D721Med (cell line): ENCODE measurements around the gene ACTC1.
"Not testable (repeated sequence)": the region's sequence is repeated elsewhere in the genome, so short reads cannot be mapped to it uniquely, and the experiment has no call there.

ENCODE experiments used
- DNase-seq: peaks from one replicate; pipeline ENCODE4 v3.0.0; 2011; ENCODE audit warnings: low spot score; ENCODE audit not compliant: insufficient read length
- FAIRE-seq: peaks from 2 replicates; lab custom pipeline; 2011; peaks lifted over from hg19 to GRCh38; lab: Jason Lieb, UNC
- CTCF ChIP-seq: IDR thresholded peaks from 2 replicates; pipeline ENCODE4 v1.5.1; 2012; ENCODE audit warnings: mild to moderate bottlenecking, control low read depth; ENCODE audit not compliant: insufficient read depth; ENCODE audit errors: missing control alignments

The ACTC1 gene

GRCh38 chr15:34820110-34820509, 24.8 kb upstream of the ACTC1 start:
- FAIRE-seq = no peak
- DNase-seq = no peak
- TF ChIP-seq CTCF = no peak

- no peak for TF ChIP-seq CTCF
- FAIRE-seq (no peak), DNase-seq (no peak)
Observed at GRCh38 chr15:34818526-34818925, 23.2 kb upstream of the ACTC1 start.

- TF ChIP-seq CTCF = no peak
- DNase-seq = no peak
- no peak for FAIRE-seq
Observed at GRCh38 chr15:34815836-34816235, 20.5 kb upstream of the ACTC1 start.

- FAIRE-seq (no peak), DNase-seq (no peak)
- no peak for TF ChIP-seq CTCF
Observed at GRCh38 chr15:34813446-34814190, 18.3 kb upstream of the ACTC1 start.

- not testable (repeated sequence) for FAIRE-seq, DNase-seq
Observed at GRCh38 chr15:34812868-34813365, 17.6 kb upstream of the ACTC1 start.

- no peak for TF ChIP-seq CTCF
- DNase-seq (no peak), FAIRE-seq (no peak)
Observed at GRCh38 chr15:34812369-34812768, 17.0 kb upstream of the ACTC1 start.

GRCh38 chr15:34810443-34811129, 15.2 kb upstream of the ACTC1 start:
- FAIRE-seq (no peak), DNase-seq (no peak)
- TF ChIP-seq CTCF = no peak
